GM23338 (cell line): ENCODE results near the gene NSMCE1. TPM values are rescaled to one million over a fixed set of nuclear protein-coding genes. Genes with fewer than 3 reads are reported as not detected.
"Not testable (repeated sequence)": the region's sequence is repeated elsewhere in the genome, so short reads cannot be mapped to it uniquely, and the experiment has no call there.

Experiments
- ATAC-seq: fragments of 200-7000 bp; cut with Tn5 transposase; 3 replicates; pipeline ENCODE4 v1.9.1; 2020
- DNase-seq: peaks from one replicate; pipeline ENCODE4 v3.0.0-alpha.2; 2015; ENCODE audit warnings: low spot score
- H2AFZ ChIP-seq: fragments of 200-600 bp; sonication (generic); 2 replicates; pipeline ENCODE4 v1.8.0; 2016; ENCODE audit warnings: antibody characterized with exemption, mild to moderate bottlenecking, moderate library complexity
- H3F3A ChIP-seq: fragments of 200-600 bp; sonication (generic); replicated peaks from 2 replicates; pipeline ENCODE4 v1.8.0; 2017; ENCODE audit warnings: antibody characterized with exemption, mixed run types, low read depth
- H3K27ac ChIP-seq: fragments of 200-600 bp; sonication (generic); 2 replicates; pipeline ENCODE4 v1.6.1; 2016; ENCODE audit warnings: low read depth
- H3K27me3 ChIP-seq: fragments of 200-600 bp; sonication (generic); 2 replicates; pipeline ENCODE4 v1.8.0; 2016; ENCODE audit warnings: mild to moderate bottlenecking, mixed run types, moderate library complexity; ENCODE audit not compliant: insufficient read depth
- H3K36me3 ChIP-seq: fragments of 200-600 bp; sonication (generic); 2 replicates; pipeline ENCODE4 v1.8.0; 2016; ENCODE audit warnings: mild to moderate bottlenecking; ENCODE audit not compliant: insufficient read depth
- H3K4me1 ChIP-seq: fragments of 200-600 bp; sonication (generic); 2 replicates; pipeline ENCODE4 v1.8.0; 2016; ENCODE audit warnings: mild to moderate bottlenecking, moderate library complexity; ENCODE audit not compliant: insufficient read depth
- H3K4me2 ChIP-seq: fragments of 200-600 bp; sonication (generic); 2 replicates; pipeline ENCODE4 v1.7.1; 2017; ENCODE audit warnings: mixed run types
- H3K4me3 ChIP-seq: fragments of 200-600 bp; sonication (generic); 2 replicates; pipeline ENCODE4 v1.6.1; 2016; ENCODE audit warnings: mixed run types
- H3K79me2 ChIP-seq: fragments of 200-600 bp; sonication (generic); replicated peaks from 2 replicates; pipeline ENCODE4 v1.8.0; 2017; ENCODE audit warnings: mild to moderate bottlenecking; ENCODE audit not compliant: insufficient read depth
- H3K9me2 ChIP-seq: fragments of 200-600 bp; sonication (generic); 2 replicates; pipeline ENCODE4 v1.8.0; 2017; ENCODE audit not compliant: insufficient read depth
- H4K20me1 ChIP-seq: fragments of 200-600 bp; sonication (generic); replicated peaks from 2 replicates; pipeline ENCODE4 v1.8.0; 2017; ENCODE audit warnings: mild to moderate bottlenecking; ENCODE audit not compliant: insufficient read depth
- H3K27ac Mint-ChIP-seq: 2 replicates; pipeline ENCODE4 v1.8.0; 2020; ENCODE audit warnings: inconsistent platforms, mild to moderate bottlenecking, moderate library complexity, mixed read lengths
- H3K27me3 Mint-ChIP-seq: 3 replicates; pipeline ENCODE4 v1.8.0; 2022; ENCODE audit warnings: low read depth, mild to moderate bottlenecking, moderate library complexity, mixed read lengths, inconsistent platforms; ENCODE audit not compliant: insufficient read depth, poor library complexity
- H3K36me3 Mint-ChIP-seq: 3 replicates; pipeline ENCODE4 v1.8.0; 2021; ENCODE audit warnings: low read depth, mild to moderate bottlenecking, inconsistent platforms, moderate library complexity, mixed read lengths
- H3K4me1 Mint-ChIP-seq: 3 replicates; pipeline ENCODE4 v1.8.0; 2020; ENCODE audit warnings: mild to moderate bottlenecking, inconsistent platforms, mixed read lengths
- H3K4me3 Mint-ChIP-seq: 3 replicates; pipeline ENCODE4 v1.8.0; 2021; ENCODE audit warnings: moderate library complexity, mild to moderate bottlenecking, inconsistent platforms, mixed read lengths
- H3K9me3 Mint-ChIP-seq: 3 replicates; pipeline ENCODE4 v1.8.0; 2020; ENCODE audit warnings: moderate library complexity, mild to moderate bottlenecking, inconsistent platforms, mixed read lengths
- CREB1 ChIP-seq: fragments of 250-450 bp; sonication (Bioruptor Pico); IDR thresholded peaks from 2 replicates; pipeline ENCODE4 v1.5.0; 2020; ENCODE audit warnings: low read depth, mild to moderate bottlenecking, moderate library complexity
- CTCF ChIP-seq, 2 experiments: fragments of 200-600 bp in 1 of 2; sonication (generic) in 1 of 2; conservative IDR thresholded peaks; 2 replicates each; pipeline versions ENCODE4 v1.5.1 to v1.6.1; 2016 to 2017; ENCODE audit warnings: antibody characterized with exemption in 2 of 2, low read depth in 2 of 2, mild to moderate bottlenecking in 2 of 2, moderate library complexity in 1 of 2
- NANOG ChIP-seq: IDR thresholded peaks from 2 replicates; pipeline ENCODE4 v1.6.1; 2016; ENCODE audit warnings: antibody characterized with exemption, borderline replicate concordance
- REST ChIP-seq: IDR thresholded peaks from one replicate; pipeline ENCODE4 v1.6.1; 2018; ENCODE audit warnings: antibody characterized with exemption; ENCODE audit not compliant: unreplicated experiment
- STAT1 ChIP-seq: IDR thresholded peaks from one replicate; pipeline ENCODE4 v1.6.1; 2016; ENCODE audit warnings: antibody characterized with exemption; ENCODE audit not compliant: unreplicated experiment
- ZNF114 ChIP-seq: fragments of 250-450 bp; sonication (Bioruptor Pico); IDR thresholded peaks from 2 replicates; pipeline ENCODE4 v1.5.0; 2020; ENCODE audit warnings: mild to moderate bottlenecking, moderate library complexity
- polyA plus RNA-seq: library from polyadenylated mRNA; unstranded; fragments of >200 nt; fragmentation: Nextera tagmentation; extraction: Ambion mirVana; gene quantifications from 2 replicates; pipeline ENCODE4 v1.2.1, GENCODE V29; 2016
- total RNA-seq: library from RNA; depleted of rRNA; stranded (reverse); fragments of >200 nt; shearing (Covaris generic); gene quantifications from 2 replicates; pipeline ENCODE4 v1.2.3, GENCODE V29; 2014

The NSMCE1 gene
- total and polyA plus RNA-seq, 2 experiments from 2014 or later = 30.6 to 50.8 TPM

GRCh38 chr16:27208796-27209195 lies 59.8 kb downstream of the NSMCE1 start:
- Histone ChIP-seq H2AFZ (no peak overlapping the region), H3F3A (no peaks in the 10 kb centered on the region), H3K4me1 (peaks cover 4% of the 10 kb centered on the region; the same call in 1 of the 2 replicates), H3K9me2 (no peaks in the 10 kb centered on the region), H3K36me3 (no peaks in the 10 kb centered on the region), H3K4me3 (no peak overlapping the region), H3K4me2 (no peak overlapping the region), H4K20me1 (no peaks in the 10 kb centered on the region), H3K27me3 (no peaks in the 10 kb centered on the region), H3K27ac (no peak overlapping the region), H3K79me2 (peaks cover 14% of the 10 kb centered on the region)
- no peak overlapping the region for H3K27ac Mint-ChIP-seq
- DNase-seq = no peak
- ATAC-seq = no peak
- no peaks in the 10 kb centered on the region; the same call in 2 of the 3 replicates for H3K9me3 Mint-ChIP-seq
- no peak overlapping the region for H3K4me3 Mint-ChIP-seq
- H3K4me1 Mint-ChIP-seq = peaks cover 4% of the 10 kb centered on the region; the same call in 2 of the 3 replicates
- TF ChIP-seq NANOG (no peak), REST (no peak)
- H3K36me3 Mint-ChIP-seq = peaks cover 3% of the 10 kb centered on the region; the same call in 1 of the 3 replicates
- H3K27me3 Mint-ChIP-seq = peaks cover 7% of the 10 kb centered on the region

GRCh38 chr16:27208081-27208680 lies 60.4 kb downstream of the NSMCE1 start:
- DNase-seq (no peak), ATAC-seq (no peak)
- Mint-ChIP-seq H3K9me3 (no peaks in the 10 kb centered on the region; the same call in 1 of the 3 replicates), H3K4me3 (no peak overlapping the region), H3K27me3 (peaks cover 11% of the 10 kb centered on the region), H3K4me1 (peaks cover 4% of the 10 kb centered on the region; the same call in 2 of the 3 replicates), H3K27ac (no peak overlapping the region), H3K36me3 (peaks cover 3% of the 10 kb centered on the region; the same call in 1 of the 3 replicates)
- H3K27ac ChIP-seq = no peak overlapping the region
- H4K20me1 ChIP-seq = no peaks in the 10 kb centered on the region
- H3K79me2 ChIP-seq = peaks cover 14% of the 10 kb centered on the region
- no peaks in the 10 kb centered on the region for H3F3A ChIP-seq
- peaks cover 4% of the 10 kb centered on the region; the same call in 1 of the 2 replicates for H3K4me1 ChIP-seq
- H2AFZ ChIP-seq = no peak overlapping the region
- H3K4me2 ChIP-seq = no peak overlapping the region
- no peak overlapping the region for H3K4me3 ChIP-seq
- no peaks in the 10 kb centered on the region for H3K36me3 ChIP-seq
- no peak for TF ChIP-seq STAT1
- TF ChIP-seq ZNF114 (CRISPR knock-in tag) = no peak
- TF ChIP-seq CREB1 (CRISPR knock-in tag) = no peak
- TF ChIP-seq CTCF (conservative IDR thresholded peaks at IDR 0.05; ENCODE audit: low read depth in 2 of 2) = no peak
- TF ChIP-seq REST = no peak
- no peaks in the 10 kb centered on the region for H3K9me2 ChIP-seq
- no peaks in the 10 kb centered on the region for H3K27me3 ChIP-seq

DNA sequence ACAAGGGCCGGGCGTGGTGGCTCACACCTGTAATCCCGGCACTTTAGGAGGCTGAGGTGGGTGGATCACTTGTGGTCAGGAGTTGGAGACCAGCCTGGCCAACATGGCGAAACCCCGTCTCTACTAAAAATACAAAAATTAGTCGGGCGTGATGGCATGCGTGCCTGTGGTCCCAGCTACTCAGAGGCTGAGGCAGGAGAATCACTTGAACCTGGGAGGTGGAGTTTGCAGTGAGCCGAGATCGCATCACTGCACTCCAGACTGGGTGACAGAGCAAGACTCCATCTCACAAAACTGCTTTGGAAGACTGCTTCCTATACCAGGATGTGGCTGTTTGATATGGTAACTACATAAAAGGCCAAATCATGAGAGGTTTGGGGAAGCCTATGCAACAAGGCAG lies 61.5 kb downstream of the NSMCE1 start:
- peaks cover 14% of the 10 kb centered on the region for H3K79me2 ChIP-seq
- H3K27me3 ChIP-seq, H2AFZ ChIP-seq, H3K27me3 Mint-ChIP-seq, H4K20me1 ChIP-seq, H3K4me3 ChIP-seq, H3K4me1 Mint-ChIP-seq, H3K4me3 Mint-ChIP-seq, ATAC-seq, H3K4me1 ChIP-seq, H3K36me3 Mint-ChIP-seq, H3K9me3 Mint-ChIP-seq, H3K27ac Mint-ChIP-seq, H3K36me3 ChIP-seq, H3K4me2 ChIP-seq, H3F3A ChIP-seq, H3K27ac ChIP-seq, H3K9me2 ChIP-seq, DNase-seq: not testable (repeated sequence)
